Right ventricle myocardium superior (tissue), 1 donor: ENCODE results near the gene FMNL1. TPM values are rescaled to one million over a fixed set of nuclear protein-coding genes. Genes with fewer than 3 reads are reported as not detected.
A peak's percentile ranks its signal among the peaks of the same experiment; 100 is the strongest.

Source experiments
- ATAC-seq: fragments of 200-7000 bp; cut with Tn5 transposase; one replicate; pipeline ENCODE4 v1.9.1; 2020; ENCODE audit warnings: mild to moderate bottlenecking; ENCODE audit not compliant: poor library complexity
- DNase-seq: peaks from one replicate; pipeline ENCODE4 v3.0.0-alpha.2; 2020
- intact Hi-C: fragments of 100-400 bp; cut with DNase I; formaldehyde crosslinking; loops from one replicate; pipeline ENCODE4 v1.11.2; 2022
- total RNA-seq: library from RNA; stranded (reverse); fragmentation: NEBNext Ultra II Directional; extraction: Animal tissue kit (Norgen Biotek cat#: 25700); gene quantifications from one replicate; pipeline ENCODE4 v1.2.1, GENCODE V29; 2021
- donor health status: DM: no; HTN: yes; CAD: no; lungs with severe emphysema.

The FMNL1 gene
- total RNA-seq, 1 donor from 2014 or later = 12.0 TPM

GRCh38 chr17:45290269-45290765 is 68.6 kb downstream of the FMNL1 start:
- DNase-seq (no peak), ATAC-seq (no peak)
- intact Hi-C loops = no loop called here

GRCh38 chr17:45291171-45291805 is 69.6 kb downstream of the FMNL1 start:
- DNase-seq = peak; percentile 64
- intact Hi-C loops = no loop called here
- no peak for ATAC-seq

- intact Hi-C loops = no loop called here
- DNase-seq (peak; percentile 24), ATAC-seq (no peak)
Observed at GRCh38 chr17:45292696-45293412, 71.2 kb downstream of the FMNL1 start.

GRCh38 chr17:45293413-45294211 is 71.9 kb downstream of the FMNL1 start:
- DNase-seq (peak; percentile 88), ATAC-seq (peak; percentile 67)
- intact Hi-C loops = no loop called here

GRCh38 chr17:45294506-45294905 is 72.8 kb downstream of the FMNL1 start:
- intact Hi-C loops = no loop called here
- DNase-seq = peak; percentile 45
- ATAC-seq = peak; percentile 63

GRCh38 chr17:45296003-45296832 is 74.5 kb downstream of the FMNL1 start:
- no peak for ATAC-seq
- intact Hi-C loops = no loop called here
- peak; percentile 58 for DNase-seq

GRCh38 chr17:45296833-45297124 is 75.1 kb downstream of the FMNL1 start:
- intact Hi-C loops = no loop called here
- no peak for DNase-seq
- no peak for ATAC-seq

Other genes starting within 250 kb of the FMNL1 start
- 25.3 TPM for gene DCAKD, start 170.3 kb upstream of the FMNL1 start, total RNA-seq
- gene NMT1, start 160.6 kb upstream of the FMNL1 start, total RNA-seq = 84.5 TPM
- 201 TPM for gene PLCD3, start 89.4 kb upstream of the FMNL1 start, total RNA-seq
- 8.0 TPM for gene ACBD4, start 86.2 kb upstream of the FMNL1 start, total RNA-seq
- 31.2 TPM for gene HEXIM1, start 73.4 kb upstream of the FMNL1 start, total RNA-seq
- gene HEXIM2, start 60.0 kb upstream of the FMNL1 start, total RNA-seq = 8.0 TPM
- gene SPATA32, start 40.2 kb downstream of the FMNL1 start, total RNA-seq = not detected
- gene MAP3K14, start 95.1 kb downstream of the FMNL1 start, total RNA-seq = 12.2 TPM
- 30.4 TPM for gene ARHGAP27, start 211.0 kb downstream of the FMNL1 start, total RNA-seq